ENCODE results near the gene TRAPPC8.

TRAPPC8 gene, protein sequence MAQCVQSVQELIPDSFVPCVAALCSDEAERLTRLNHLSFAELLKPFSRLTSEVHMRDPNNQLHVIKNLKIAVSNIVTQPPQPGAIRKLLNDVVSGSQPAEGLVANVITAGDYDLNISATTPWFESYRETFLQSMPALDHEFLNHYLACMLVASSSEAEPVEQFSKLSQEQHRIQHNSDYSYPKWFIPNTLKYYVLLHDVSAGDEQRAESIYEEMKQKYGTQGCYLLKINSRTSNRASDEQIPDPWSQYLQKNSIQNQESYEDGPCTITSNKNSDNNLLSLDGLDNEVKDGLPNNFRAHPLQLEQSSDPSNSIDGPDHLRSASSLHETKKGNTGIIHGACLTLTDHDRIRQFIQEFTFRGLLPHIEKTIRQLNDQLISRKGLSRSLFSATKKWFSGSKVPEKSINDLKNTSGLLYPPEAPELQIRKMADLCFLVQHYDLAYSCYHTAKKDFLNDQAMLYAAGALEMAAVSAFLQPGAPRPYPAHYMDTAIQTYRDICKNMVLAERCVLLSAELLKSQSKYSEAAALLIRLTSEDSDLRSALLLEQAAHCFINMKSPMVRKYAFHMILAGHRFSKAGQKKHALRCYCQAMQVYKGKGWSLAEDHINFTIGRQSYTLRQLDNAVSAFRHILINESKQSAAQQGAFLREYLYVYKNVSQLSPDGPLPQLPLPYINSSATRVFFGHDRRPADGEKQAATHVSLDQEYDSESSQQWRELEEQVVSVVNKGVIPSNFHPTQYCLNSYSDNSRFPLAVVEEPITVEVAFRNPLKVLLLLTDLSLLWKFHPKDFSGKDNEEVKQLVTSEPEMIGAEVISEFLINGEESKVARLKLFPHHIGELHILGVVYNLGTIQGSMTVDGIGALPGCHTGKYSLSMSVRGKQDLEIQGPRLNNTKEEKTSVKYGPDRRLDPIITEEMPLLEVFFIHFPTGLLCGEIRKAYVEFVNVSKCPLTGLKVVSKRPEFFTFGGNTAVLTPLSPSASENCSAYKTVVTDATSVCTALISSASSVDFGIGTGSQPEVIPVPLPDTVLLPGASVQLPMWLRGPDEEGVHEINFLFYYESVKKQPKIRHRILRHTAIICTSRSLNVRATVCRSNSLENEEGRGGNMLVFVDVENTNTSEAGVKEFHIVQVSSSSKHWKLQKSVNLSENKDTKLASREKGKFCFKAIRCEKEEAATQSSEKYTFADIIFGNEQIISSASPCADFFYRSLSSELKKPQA (N-terminal part only)

DNA sequence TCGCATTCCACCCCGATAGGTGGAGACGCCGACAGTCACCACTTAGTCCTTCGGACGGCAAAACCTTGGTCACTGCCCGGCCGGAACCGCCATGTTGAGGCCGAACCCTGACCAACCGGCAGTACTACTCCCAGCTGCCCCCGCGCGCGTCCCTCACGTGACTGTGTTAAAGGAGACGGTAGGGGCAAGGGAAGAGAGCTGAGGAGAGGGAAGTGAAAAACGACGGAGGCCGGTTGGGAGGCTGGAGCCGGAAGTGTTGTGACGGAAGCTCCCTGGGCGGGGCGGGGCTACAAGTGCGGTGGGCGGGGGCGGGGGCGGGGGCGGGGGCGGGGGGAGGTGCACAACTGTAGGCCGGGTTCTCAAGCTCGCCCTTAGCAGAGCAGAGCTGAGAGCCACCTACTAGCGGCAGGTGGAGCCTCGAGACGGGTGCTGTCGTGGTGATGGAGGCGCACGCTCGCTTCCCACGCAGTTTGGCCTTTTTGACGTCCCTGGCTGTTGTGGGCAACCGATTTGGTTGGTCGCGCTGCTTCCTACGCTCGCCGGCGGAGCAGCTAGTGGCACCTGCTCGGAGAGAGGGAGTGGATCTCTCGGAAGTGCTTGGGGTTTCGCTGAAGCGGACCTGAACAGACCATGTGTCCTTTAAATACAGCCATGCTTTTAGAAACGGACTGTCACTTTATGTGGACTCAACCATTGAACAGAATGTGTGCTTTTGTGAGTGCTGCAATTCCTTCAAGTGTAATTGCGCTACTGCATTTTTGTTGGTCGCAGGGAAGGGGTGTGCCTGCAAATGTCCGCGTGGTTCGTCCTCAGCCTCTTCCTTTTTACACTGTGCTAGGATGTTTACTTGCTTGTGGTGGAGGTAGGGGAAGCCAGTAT, at the start of gene TRAPPC8:
TSS of gene TRAPPC8 (minus strand) at position 130 of the 879 bp plus-strand sequence. CDS start 364 bp downstream, outside the sequence.
- DNase-seq (ENCODE audit: low read depth): peak; percentile 99
- TF ChIP-seq, protein P1, sequence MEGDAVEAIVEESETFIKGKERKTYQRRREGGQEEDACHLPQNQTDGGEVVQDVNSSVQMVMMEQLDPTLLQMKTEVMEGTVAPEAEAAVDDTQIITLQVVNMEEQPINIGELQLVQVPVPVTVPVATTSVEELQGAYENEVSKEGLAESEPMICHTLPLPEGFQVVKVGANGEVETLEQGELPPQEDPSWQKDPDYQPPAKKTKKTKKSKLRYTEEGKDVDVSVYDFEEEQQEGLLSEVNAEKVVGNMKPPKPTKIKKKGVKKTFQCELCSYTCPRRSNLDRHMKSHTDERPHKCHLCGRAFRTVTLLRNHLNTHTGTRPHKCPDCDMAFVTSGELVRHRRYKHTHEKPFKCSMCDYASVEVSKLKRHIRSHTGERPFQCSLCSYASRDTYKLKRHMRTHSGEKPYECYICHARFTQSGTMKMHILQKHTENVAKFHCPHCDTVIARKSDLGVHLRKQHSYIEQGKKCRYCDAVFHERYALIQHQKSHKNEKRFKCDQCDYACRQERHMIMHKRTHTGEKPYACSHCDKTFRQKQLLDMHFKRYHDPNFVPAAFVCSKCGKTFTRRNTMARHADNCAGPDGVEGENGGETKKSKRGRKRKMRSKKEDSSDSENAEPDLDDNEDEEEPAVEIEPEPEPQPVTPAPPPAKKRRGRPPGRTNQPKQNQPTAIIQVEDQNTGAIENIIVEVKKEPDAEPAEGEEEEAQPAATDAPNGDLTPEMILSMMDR (IDR thresholded peaks at IDR 0.05; ENCODE audit: low read length, missing control alignments): no peak
- H3K4me3 ChIP-seq (replicated peaks; ENCODE audit: low read depth, low read length): peak within 1 kb of the TSS; percentile 95

- H3K4me3 ChIP-seq (replicated peaks; ENCODE audit: low read depth, low read length): no peak overlapping the region
- TF ChIP-seq, protein P1 (IDR thresholded peaks at IDR 0.05; ENCODE audit: low read length, missing control alignments): no peak
- DNase-seq (ENCODE audit: low read depth): no peak
Observed at GRCh38 chr18:31990823-31991222, 47.9 kb upstream of the TRAPPC8 start.

DNA sequence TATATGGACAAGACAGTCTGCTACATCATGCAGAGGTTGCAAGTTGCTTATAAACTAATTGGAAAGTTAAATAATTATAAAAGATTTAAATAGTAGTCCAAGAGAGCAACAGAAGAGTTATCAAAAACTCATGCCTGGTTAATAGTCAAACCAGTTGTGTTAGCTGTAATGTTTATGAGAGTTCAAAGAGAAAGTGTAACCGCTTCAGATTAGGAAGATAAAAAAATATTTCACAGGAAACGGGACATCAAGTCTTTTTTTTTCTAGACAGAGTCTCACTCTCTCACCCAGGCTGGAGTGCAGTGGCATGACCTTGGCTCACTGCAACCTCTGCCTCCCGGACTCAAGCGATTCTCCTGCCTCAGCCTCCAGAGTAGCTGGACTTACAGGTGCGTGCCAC, 41.0 kb upstream of the TRAPPC8 start:
- TF ChIP-seq, protein P1 (IDR thresholded peaks at IDR 0.05; ENCODE audit: low read length, missing control alignments): no peak
- no peak for DNase-seq (ENCODE audit: low read depth)
- H3K4me3 ChIP-seq (replicated peaks; ENCODE audit: low read depth, low read length): no peak overlapping the region

DNA sequence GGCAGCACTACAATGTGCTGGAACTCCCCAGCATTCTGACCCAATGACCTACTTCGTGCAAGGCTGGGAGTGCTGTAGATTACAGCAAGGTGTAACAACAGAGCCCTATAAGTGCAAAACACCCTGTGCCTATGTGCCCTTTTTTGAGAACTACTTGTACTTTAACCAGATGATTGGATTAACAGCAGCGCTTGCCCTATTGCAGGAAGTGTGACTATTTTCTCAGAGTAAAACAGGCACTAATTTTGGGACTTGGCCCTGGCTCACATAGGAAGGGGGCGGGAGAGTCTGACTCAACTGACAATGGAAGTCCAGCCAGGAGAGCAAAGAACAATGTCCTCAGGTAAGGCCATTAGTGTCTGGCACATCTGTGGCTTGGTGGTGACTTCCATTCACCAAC, 40.1 kb upstream of the TRAPPC8 start:
- TF ChIP-seq, protein P1 (IDR thresholded peaks at IDR 0.05; ENCODE audit: low read length, missing control alignments): no peak
- H3K4me3 ChIP-seq (replicated peaks; ENCODE audit: low read depth, low read length): no peak overlapping the region
- no peak for DNase-seq (ENCODE audit: low read depth)

GRCh38 chr18:31980863-31981262, 37.9 kb upstream of the TRAPPC8 start:
- DNase-seq (ENCODE audit: low read depth): no peak
- TF ChIP-seq, protein P1 (IDR thresholded peaks at IDR 0.05; ENCODE audit: low read length, missing control alignments): no peak
- no peak overlapping the region for H3K4me3 ChIP-seq (replicated peaks; ENCODE audit: low read depth, low read length)

DNA sequence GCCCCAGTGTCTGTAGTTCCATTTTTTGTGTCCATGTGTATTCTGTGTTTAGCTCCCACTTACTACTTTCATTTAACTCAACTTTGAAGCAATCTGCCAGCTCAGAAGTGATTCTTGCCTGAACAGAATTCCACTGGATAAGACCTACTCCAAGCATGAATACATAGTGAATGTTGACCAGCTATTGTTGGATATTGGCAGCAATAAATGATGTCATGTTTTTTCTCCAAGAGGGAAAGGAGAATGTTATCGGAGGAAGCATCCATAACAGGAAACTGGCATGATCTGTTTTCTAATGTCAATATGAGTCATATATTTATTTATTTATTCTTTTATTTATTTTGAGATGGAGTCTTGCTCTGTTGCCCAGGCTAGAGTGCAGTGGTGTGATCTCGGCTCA, 36.8 kb upstream of the TRAPPC8 start:
- TF ChIP-seq, protein P1 (IDR thresholded peaks at IDR 0.05; ENCODE audit: low read length, missing control alignments): no peak
- DNase-seq (ENCODE audit: low read depth): no peak
- no peak overlapping the region for H3K4me3 ChIP-seq (replicated peaks; ENCODE audit: low read depth, low read length)

Data from fibroblast of pulmonary artery (primary cell).